Activated naive CD8-positive, alpha-beta T cell treated with anti-CD3 and anti-CD28 coated beads for 36 hours (primary cell): ENCODE data around the gene SNRPD2. TPM values are rescaled to one million over a fixed set of nuclear protein-coding genes. Genes with fewer than 3 reads are reported as not detected.
A peak's percentile ranks its signal among the peaks of the same experiment; 100 is the strongest.
"Not testable (repeated sequence)": the region's sequence is repeated elsewhere in the genome, so short reads cannot be mapped to it uniquely, and the experiment has no call there.

Experiments used
- DNase-seq: peaks from one replicate; pipeline ENCODE4 v3.0.0; 2021
- H3K27ac Mint-ChIP-seq: one replicate; pipeline ENCODE4 v1.8.0; 2022; ENCODE audit warnings: mild to moderate bottlenecking, moderate library complexity, mixed read lengths
- H3K27me3 Mint-ChIP-seq: one replicate; pipeline ENCODE4 v1.8.0; 2022; ENCODE audit warnings: mild to moderate bottlenecking, mixed read lengths
- H3K36me3 Mint-ChIP-seq: one replicate; pipeline ENCODE4 v1.8.0; 2021; ENCODE audit warnings: mild to moderate bottlenecking, mixed read lengths
- H3K4me1 Mint-ChIP-seq: one replicate; pipeline ENCODE4 v1.8.0; 2021; ENCODE audit warnings: mixed read lengths
- H3K4me3 Mint-ChIP-seq: one replicate; pipeline ENCODE4 v1.8.0; 2022; ENCODE audit warnings: mild to moderate bottlenecking, moderate library complexity, mixed read lengths
- H3K9me3 Mint-ChIP-seq: one replicate; pipeline ENCODE4 v1.8.0; 2022; ENCODE audit warnings: mixed read lengths
- total RNA-seq, 2 experiments: library from RNA; stranded (reverse); gene quantifications; one replicate each; pipeline ENCODE4 v1.2.3, GENCODE V29; 2021

The SNRPD2 gene
- total RNA-seq, 2 experiments from 2014 or later: 818 to 852 TPM

GRCh38 chr19:45712699-45713067, 20.9 kb upstream of the SNRPD2 start:
- DNase-seq: no peak
- peaks cover 8% of the 10 kb centered on the region for H3K36me3 Mint-ChIP-seq
- no peaks in the 10 kb centered on the region for H3K27me3 Mint-ChIP-seq
- H3K4me3 Mint-ChIP-seq: no peak overlapping the region
- H3K27ac Mint-ChIP-seq: no peak overlapping the region
- H3K4me1 Mint-ChIP-seq: peaks cover 24% of the 10 kb centered on the region
- H3K9me3 Mint-ChIP-seq: no peaks in the 10 kb centered on the region

GRCh38 chr19:45711851-45712698, 20.3 kb upstream of the SNRPD2 start:
- H3K27ac Mint-ChIP-seq: no peak overlapping the region
- H3K27me3 Mint-ChIP-seq: no peaks in the 10 kb centered on the region
- H3K9me3 Mint-ChIP-seq: no peaks in the 10 kb centered on the region
- H3K36me3 Mint-ChIP-seq: peaks cover 8% of the 10 kb centered on the region
- no peak overlapping the region for H3K4me3 Mint-ChIP-seq
- H3K4me1 Mint-ChIP-seq: peaks cover 22% of the 10 kb centered on the region
- DNase-seq: no peak

- peak overlapping the region; percentile 13 for H3K27ac Mint-ChIP-seq
- no peak overlapping the region for H3K4me3 Mint-ChIP-seq
- H3K36me3 Mint-ChIP-seq: peaks cover 8% of the 10 kb centered on the region
Measured at GRCh38 chr19:45710356-45711130, 18.8 kb upstream of the SNRPD2 start.

GRCh38 chr19:45705710-45706415, 14.1 kb upstream of the SNRPD2 start:
- Mint-ChIP-seq H3K9me3 (no peaks in the 10 kb centered on the region), H3K4me3 (no peak overlapping the region), H3K4me1 (peaks cover 4% of the 10 kb centered on the region), H3K27me3 (no peaks in the 10 kb centered on the region), H3K36me3 (peaks cover 20% of the 10 kb centered on the region), H3K27ac (no peak overlapping the region)
- no peak for DNase-seq

More at GRCh38 chr19:45710356-45711130, 18.8 kb upstream of the SNRPD2 start:
- Mint-ChIP-seq H3K27me3 (no peaks in the 10 kb centered on the region), H3K4me1 (peaks cover 14% of the 10 kb centered on the region), H3K9me3 (no peaks in the 10 kb centered on the region)
- no peak for DNase-seq

GRCh38 chr19:45705115-45705514, 13.4 kb upstream of the SNRPD2 start:
- Mint-ChIP-seq H3K27me3 (no peaks in the 10 kb centered on the region), H3K27ac (no peak overlapping the region), H3K4me3 (no peak overlapping the region), H3K9me3 (no peaks in the 10 kb centered on the region), H3K4me1 (peaks cover 2% of the 10 kb centered on the region), H3K36me3 (peaks cover 16% of the 10 kb centered on the region)
- no peak for DNase-seq

- Mint-ChIP-seq H3K4me1 (peaks cover 8% of the 10 kb centered on the region), H3K36me3 (peaks cover 21% of the 10 kb centered on the region), H3K4me3 (no peak overlapping the region), H3K27ac (no peak overlapping the region), H3K27me3 (no peaks in the 10 kb centered on the region), H3K9me3 (no peaks in the 10 kb centered on the region)
- DNase-seq: no peak
Measured at GRCh38 chr19:45701676-45702075, 9.9 kb upstream of the SNRPD2 start.

- H3K4me3 Mint-ChIP-seq: peak overlapping the region; percentile 98
- no peaks in the 10 kb centered on the region for H3K9me3 Mint-ChIP-seq
- peaks cover 51% of the 10 kb centered on the region for H3K36me3 Mint-ChIP-seq
- H3K4me1 Mint-ChIP-seq: peaks cover 24% of the 10 kb centered on the region
- H3K27me3 Mint-ChIP-seq: no peaks in the 10 kb centered on the region
- peak overlapping the region; percentile 96 for H3K27ac Mint-ChIP-seq
- DNase-seq: peak; percentile 73
Measured at GRCh38 chr19:45693106-45693788, 1.5 kb upstream of the SNRPD2 start.

- Mint-ChIP-seq H3K27me3 (no peaks in the 10 kb centered on the region), H3K36me3 (peaks cover 48% of the 10 kb centered on the region), H3K4me1 (peaks cover 19% of the 10 kb centered on the region), H3K9me3 (no peaks in the 10 kb centered on the region), H3K27ac (peak within 1 kb of the TSS; percentile 96), H3K4me3 (peak within 1 kb of the TSS; percentile 98)
- peak; percentile 98 for DNase-seq
Measured at GRCh38 chr19:45692187-45693105, 693 bp upstream of the SNRPD2 start, which contains the start of gene QPCTL. Gene QPCTL (plus strand): TSS chr19:45692666. CDS start chr19:45692704, 38 bp downstream.

- Mint-ChIP-seq H3K9me3 (no peaks in the 10 kb centered on the region), H3K27ac (no peak overlapping the region), H3K4me1 (peaks cover 10% of the 10 kb centered on the region), H3K4me3 (no peak overlapping the region), H3K36me3 (peaks cover 34% of the 10 kb centered on the region), H3K27me3 (no peaks in the 10 kb centered on the region)
- DNase-seq: no peak
Measured at GRCh38 chr19:45687599-45687998, 4.2 kb downstream of the SNRPD2 start.

- peaks cover 13% of the 10 kb centered on the region for H3K4me1 Mint-ChIP-seq
- not testable (repeated sequence) for H3K27me3 Mint-ChIP-seq, DNase-seq, H3K4me3 Mint-ChIP-seq, H3K27ac Mint-ChIP-seq, H3K9me3 Mint-ChIP-seq
- peaks cover 24% of the 10 kb centered on the region for H3K36me3 Mint-ChIP-seq
Measured at GRCh38 chr19:45685045-45685444, 6.7 kb downstream of the SNRPD2 start.

GRCh38 chr19:45682908-45683307, 8.8 kb downstream of the SNRPD2 start:
- DNase-seq: no peak
- H3K27me3 Mint-ChIP-seq: no peaks in the 10 kb centered on the region
- no peaks in the 10 kb centered on the region for H3K9me3 Mint-ChIP-seq
- H3K27ac Mint-ChIP-seq: no peak overlapping the region
- H3K4me3 Mint-ChIP-seq: no peak overlapping the region
- peaks cover 17% of the 10 kb centered on the region for H3K36me3 Mint-ChIP-seq
- peaks cover 11% of the 10 kb centered on the region for H3K4me1 Mint-ChIP-seq

- Mint-ChIP-seq H3K4me1 (peaks cover 16% of the 10 kb centered on the region), H3K4me3 (no peak overlapping the region), H3K27ac (no peak overlapping the region), H3K36me3 (peaks cover 14% of the 10 kb centered on the region), H3K27me3 (no peaks in the 10 kb centered on the region), H3K9me3 (no peaks in the 10 kb centered on the region)
- DNase-seq: no peak
Measured at GRCh38 chr19:45682117-45682516, 9.6 kb downstream of the SNRPD2 start.

- peaks cover 11% of the 10 kb centered on the region for H3K36me3 Mint-ChIP-seq
- H3K4me3 Mint-ChIP-seq: peak overlapping the region; percentile 64
- no peaks in the 10 kb centered on the region for H3K27me3 Mint-ChIP-seq
- H3K4me1 Mint-ChIP-seq: peaks cover 16% of the 10 kb centered on the region
- peak; percentile 87 for DNase-seq
- H3K27ac Mint-ChIP-seq: no peak overlapping the region
- H3K9me3 Mint-ChIP-seq: no peaks in the 10 kb centered on the region
Measured at GRCh38 chr19:45681391-45682015, 10.2 kb downstream of the SNRPD2 start.
